ENCODE measurements around the gene FUT7. TPM values are rescaled to one million over a fixed set of nuclear protein-coding genes. Genes with fewer than 3 reads are reported as not detected.

Gene FUT7
- total RNA-seq, 2 donors from 2014 or later: 1.4 to 1.6 TPM

DNA sequence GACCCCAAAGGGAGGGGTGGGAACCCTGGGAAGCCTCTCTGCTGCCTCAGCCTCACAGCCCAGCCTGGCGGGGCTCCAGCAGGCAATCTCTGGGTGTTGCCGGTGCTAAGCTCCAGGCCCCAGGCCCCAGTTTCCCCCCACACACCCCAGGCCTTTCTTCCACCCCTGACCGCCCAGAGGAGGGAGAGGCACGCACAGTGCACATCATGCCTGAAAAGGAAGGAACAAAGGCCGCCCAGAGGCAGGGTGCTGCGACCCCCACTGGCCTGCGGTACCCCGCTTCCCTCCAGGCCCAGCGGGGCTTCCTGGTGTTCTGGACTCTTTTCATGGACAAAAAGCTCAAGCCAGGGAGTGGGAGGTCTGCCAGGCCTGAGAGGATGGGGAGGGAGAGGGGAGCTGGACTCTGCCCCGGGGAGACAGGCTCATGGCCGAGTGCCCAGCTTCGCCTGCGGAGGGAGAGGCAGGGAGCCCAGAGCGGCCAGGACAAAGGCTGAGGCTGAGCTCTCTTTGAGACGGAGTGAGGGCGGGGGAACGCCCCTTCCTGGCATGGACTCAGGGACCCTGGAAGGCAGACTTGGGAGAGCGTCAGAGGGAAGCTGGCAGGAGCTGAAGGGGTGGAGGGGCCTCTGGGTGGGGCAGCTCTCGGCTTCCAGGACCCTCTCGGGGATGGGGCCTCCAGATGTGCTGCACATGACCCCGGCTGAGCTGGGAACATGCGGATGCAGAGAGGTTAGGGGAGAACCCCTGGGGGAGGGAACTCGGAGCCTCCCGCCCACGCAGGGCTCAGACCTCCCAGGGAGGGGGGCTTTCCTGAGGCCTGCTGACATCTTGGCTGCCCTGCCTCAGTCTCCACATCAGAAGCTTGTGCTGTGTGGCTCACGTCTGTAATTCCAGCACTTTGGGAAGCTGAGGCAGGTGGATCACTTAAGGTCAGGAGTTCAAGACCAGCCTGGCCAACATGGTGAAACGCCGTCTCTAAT is 23.8 kb upstream of the FUT7 start:
- DNase-seq (ENCODE audit: low spot score in 2 of 2) (no peak), ATAC-seq (no peak)
- no peaks in the 10 kb centered on the region for H3K36me3 Mint-ChIP-seq
- H3K27ac Mint-ChIP-seq: no peak overlapping the region
- H3K9me3 Mint-ChIP-seq: no peaks in the 10 kb centered on the region

DNA sequence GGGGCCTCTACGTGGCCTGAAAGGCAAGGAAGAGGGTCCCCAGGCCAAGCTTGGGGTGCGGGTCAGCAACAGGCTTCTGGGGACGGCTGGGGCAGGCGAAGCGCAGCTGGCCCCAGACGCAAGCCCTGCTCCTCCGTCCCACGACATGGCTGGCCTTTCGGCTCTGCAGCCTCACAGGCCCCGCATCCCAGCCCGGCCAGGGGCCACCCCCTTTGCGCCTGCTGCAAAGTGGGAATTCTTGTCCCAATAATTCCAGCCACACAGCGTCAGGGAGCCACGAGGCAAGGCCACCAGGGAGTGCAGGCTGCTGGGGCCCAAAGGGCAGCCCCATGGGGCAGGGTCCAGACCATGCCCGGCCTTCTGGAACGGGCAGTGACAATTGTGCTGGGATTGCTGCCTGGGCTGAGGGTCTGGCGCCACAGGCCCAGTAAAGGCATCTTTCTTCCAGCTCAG is 23.1 kb upstream of the FUT7 start:
- Mint-ChIP-seq H3K36me3 (no peaks in the 10 kb centered on the region), H3K9me3 (no peaks in the 10 kb centered on the region), H3K27ac (no peak overlapping the region)
- DNase-seq (ENCODE audit: low spot score in 2 of 2): no peak
- no peak for ATAC-seq

DNA sequence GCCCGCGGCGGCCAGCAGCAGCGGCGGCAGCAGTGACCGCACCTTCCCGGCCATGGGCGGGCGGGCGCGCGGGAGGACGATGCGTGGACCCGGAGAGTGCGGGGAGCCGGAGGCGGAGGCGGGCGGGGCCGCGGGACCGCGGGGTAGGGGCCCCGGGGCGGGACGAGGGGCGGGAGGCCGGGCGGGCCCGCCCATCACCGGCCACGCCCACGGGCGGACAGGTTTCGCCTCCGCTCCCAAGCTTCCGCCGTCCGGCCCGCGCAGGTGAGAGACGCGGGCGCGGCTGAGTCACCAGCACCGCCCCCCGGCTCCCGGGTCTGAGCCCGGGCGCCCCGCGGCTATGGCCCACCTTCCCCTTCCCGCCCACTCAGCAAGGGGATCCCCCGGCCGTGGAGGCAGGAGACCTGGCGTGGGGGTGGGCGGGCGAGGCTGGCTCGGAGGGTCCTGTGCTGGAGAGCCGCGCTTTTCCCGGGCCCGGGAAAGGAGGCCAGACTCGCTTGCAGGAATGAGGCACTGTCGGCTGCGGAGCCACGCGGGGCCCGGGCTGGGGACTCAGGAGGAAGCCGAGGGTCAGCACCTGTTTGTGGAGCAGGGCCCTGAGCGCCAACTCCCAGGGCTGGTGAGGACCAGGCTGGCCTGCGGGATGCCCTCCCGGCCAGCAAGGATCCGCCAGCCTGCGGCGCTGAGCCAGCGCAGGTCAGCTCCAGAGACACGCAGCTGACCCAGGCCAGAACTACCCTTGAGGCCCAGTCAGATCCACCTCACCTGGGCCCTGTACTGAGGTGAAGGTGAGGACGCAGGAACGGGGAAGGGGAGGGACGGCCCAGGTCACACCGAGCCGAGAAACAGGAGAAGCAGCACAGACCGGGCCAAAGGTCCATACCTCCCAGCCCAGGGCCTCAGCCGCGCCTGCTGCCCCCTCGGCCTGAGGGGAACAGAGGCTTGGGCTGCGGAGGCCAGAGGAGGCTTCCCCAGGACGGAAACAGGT is 22.4 kb upstream of the FUT7 start, which contains the start of gene ENTPD2:
Gene ENTPD2 (minus strand): TSS at position 118 of the 988 bp plus-strand sequence. CDS start 64 bp downstream, at position 54.
- ATAC-seq (peak; percentile 66 to 71), DNase-seq (ENCODE audit: low spot score in 2 of 2) (no peak)
- Mint-ChIP-seq H3K27ac (no peak within 1 kb of the TSS), H3K36me3 (no peaks in the 10 kb centered on the region), H3K9me3 (no peaks in the 10 kb centered on the region)

DNA sequence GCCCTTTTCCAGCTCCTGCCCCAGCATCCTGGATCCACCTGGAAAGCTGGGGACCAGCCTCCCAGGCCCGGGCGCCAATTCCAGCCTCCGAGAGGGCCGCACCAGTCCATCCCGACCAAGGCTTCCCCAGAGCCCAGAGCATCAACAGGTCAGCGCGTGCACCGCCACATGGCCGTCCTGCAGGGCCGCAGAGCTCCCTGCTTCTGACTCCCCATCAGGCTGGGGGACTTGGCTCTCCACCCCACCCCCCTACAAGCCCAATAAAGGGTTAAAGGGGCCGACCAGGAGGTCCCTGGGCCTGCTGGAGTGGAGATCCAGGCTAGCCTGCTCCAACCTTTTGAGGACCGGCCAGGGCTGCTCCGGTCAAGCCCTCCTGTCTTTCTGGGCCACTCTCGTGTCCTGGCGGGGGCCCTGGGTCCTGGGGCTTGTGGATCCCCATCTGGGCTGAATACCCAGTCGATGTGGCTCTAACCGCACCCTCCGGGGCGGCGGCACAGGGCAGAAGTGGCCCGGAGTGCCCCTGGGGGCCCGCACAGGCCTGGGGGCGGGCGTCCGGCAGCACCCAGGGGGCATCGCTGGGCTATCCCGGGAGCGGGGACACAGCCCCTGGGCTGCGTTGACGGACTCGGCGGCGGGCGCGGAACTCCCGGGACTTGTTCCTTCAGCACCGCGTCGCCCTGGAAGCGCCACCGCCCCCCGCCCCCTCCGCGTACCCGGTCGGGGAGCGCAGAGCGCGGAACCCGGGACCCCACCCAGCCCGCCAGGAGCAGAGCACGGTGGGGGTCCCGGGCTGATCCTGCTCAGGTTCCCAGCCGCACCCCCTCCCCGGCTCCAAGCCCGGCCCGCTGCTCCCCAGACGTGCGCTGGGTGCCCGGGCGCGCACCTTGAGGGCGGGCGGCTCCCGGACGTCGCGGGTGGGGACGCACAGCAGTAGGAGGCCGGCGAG is 21.4 kb upstream of the FUT7 start:
- H3K36me3 Mint-ChIP-seq: no peaks in the 10 kb centered on the region
- no peak overlapping the region for H3K27ac Mint-ChIP-seq
- H3K9me3 Mint-ChIP-seq: no peaks in the 10 kb centered on the region
- DNase-seq (ENCODE audit: low spot score in 2 of 2): no peak
- no peak for ATAC-seq

DNA sequence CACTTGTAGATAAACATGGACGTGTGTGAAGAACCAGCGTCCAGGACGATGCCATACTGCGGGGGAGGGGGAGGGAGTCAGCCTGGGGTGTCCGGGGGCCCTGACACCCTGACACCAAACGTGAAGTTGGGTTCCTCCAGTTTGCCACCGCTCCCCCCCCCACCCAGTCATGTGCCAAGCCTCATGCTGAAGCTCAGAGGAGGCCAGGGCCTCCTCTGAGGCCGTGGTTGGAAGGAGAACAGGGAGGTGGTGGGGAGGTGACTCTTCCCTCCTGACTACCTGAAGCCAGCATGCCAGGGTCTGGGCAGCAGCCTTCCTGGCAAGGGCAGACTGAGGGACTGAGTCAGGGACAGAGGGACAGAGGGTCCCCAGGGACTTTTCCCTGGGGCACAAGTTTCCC is 20.4 kb upstream of the FUT7 start:
- H3K27ac Mint-ChIP-seq: no peak overlapping the region
- H3K36me3 Mint-ChIP-seq: no peaks in the 10 kb centered on the region
- DNase-seq (ENCODE audit: low spot score in 2 of 2) (no peak), ATAC-seq (no peak)
- H3K9me3 Mint-ChIP-seq: no peaks in the 10 kb centered on the region

DNA sequence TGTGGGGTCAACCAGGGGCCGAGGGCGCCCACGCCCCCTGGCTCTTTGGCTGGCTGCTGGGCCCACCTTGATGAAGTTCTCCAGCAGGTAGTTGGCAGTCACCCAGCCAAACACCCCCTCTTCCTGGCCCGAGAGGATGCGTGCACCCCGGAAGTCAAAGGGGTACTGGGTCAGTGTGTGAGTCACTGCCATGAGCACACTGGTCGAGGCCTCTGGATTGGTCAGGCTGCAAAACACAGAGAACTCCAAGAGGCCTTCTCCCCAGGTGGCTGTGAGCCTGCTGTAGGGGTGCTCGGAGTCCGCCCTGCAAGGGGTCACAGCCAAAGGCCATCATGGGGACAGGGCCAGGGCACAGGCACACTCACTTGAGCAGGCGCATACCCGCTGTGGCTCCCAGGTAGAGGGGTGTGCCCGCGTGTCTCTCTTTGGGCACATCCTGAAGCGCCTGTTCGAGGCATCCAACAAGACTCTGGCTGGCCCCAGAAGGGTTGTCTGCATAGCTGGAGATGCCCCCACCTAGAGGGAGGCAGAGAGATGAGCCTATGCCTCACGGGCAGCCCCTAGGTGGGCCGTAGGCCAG is 19.3 kb upstream of the FUT7 start:
- no peak for ATAC-seq
- Mint-ChIP-seq H3K27ac (no peak overlapping the region), H3K9me3 (no peaks in the 10 kb centered on the region), H3K36me3 (no peaks in the 10 kb centered on the region)
- DNase-seq (ENCODE audit: low spot score in 2 of 2): no peak

DNA sequence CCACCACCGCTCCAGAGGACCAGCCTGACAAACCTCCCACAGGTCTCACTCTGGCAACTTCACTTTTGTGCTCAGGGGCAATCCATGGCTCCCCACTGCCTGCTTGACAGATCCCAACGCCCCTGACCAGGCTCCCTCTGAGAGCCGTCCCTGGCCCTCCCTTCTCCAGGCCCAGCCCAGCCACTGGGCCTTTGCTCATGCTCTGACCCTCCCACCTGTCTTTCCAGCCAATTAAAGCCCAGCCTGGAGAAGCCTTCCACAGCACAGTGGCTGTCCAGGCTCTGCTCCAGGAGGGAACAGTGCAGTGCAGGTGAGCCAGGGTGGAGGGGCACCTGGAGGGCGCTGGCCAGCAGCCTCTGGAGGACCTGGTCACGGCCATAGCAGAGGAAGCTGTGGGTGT is 18.7 kb upstream of the FUT7 start:
- no peak overlapping the region for H3K27ac Mint-ChIP-seq
- H3K9me3 Mint-ChIP-seq: no peaks in the 10 kb centered on the region
- H3K36me3 Mint-ChIP-seq: no peaks in the 10 kb centered on the region
- DNase-seq (ENCODE audit: low spot score in 2 of 2) (no peak), ATAC-seq (no peak)

DNA sequence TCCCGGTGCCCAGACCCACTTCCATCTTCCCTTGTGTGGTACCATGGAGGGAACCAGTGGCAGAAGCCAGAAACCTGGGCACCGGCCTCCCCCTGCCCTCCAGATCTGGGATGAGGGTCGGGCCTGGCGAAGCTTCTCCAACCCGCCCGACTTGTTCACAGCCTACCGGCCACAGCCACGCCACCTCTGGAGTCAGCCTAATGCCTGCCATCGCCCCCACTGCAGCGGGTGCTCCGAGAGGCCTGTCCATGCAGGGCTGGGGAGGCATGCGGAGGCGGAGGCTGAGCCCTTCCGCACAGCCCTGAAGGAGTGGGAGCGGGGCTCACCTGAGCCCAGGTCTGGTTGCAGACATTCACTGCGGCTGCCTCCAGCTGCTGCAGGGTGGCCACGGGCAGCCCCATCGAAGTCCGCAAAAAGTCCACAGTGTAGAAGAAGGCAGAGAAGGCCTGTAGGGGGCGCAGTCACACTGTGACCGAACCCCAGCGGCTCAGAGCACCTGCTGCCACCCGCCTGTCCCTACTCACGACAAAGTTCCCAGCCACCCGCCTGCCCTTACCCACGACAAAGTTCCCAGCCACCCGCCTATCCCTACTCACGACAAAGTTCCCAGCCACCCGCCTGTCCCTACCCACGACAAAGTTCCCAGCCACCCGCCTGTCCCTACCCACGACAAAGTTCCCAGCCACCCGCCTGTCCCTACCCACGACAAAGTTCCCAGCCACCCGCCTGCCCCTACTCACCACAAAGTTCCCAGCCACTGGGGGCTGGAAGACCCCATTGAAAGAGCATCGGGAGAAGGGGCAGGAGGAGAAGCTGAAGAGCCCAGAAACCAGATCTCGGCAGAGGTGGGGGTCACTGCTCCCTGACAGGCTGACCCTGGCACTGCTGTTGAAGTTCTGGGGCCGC is 17.9 kb upstream of the FUT7 start:
- peak in 1 of 2 donors; percentile 82 for DNase-seq (ENCODE audit: low spot score in 2 of 2)
- no peaks in the 10 kb centered on the region for H3K36me3 Mint-ChIP-seq

DNA sequence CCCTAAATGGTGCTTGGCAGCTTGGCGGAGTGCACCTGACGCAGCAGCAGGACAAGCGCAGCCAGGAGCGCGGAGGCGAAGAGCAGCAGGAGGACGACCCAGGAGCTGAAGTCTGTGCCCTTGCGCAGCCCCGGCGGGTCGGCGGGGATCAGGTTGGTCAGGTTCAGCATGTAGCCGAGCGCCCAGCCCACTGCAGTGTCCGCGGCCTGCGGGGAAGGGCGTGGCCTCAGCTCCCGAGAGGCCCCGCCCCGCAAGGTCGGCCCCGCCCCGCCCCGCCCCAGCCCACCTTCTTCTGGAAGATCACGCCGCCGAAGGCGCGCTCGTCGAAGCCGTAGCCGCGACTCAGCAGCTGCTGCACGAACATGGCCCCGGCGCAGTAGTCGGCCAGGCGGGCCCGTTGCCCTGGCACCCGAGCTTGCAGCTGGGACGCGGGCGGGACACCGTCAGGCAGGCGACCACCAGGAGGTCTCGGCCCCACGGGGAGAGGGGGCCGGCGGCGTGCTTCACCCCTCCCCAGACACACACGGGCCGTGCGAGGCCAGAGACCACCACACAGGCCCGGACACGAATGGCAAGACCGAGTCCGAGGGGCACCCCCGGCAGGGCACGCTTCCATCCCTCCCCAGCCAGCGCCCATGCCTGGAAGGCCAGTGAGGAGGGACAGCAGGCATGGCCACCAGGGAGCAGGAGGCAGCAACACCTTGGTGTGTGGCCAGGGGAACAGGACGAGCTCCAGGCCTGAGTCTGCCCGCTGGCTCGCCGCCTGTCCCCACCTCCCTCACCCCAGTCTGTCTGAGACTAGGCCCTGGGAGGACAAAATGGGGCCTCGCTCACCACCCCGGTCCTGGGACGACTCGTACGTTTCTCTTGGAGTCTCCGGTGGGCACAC is 17.0 kb upstream of the FUT7 start:
- no peak for ATAC-seq
- Mint-ChIP-seq H3K9me3 (no peaks in the 10 kb centered on the region), H3K27ac (no peak overlapping the region), H3K36me3 (no peaks in the 10 kb centered on the region)
- DNase-seq (ENCODE audit: low spot score in 2 of 2): no peak

More for the DNA sequence above, 17.9 kb upstream of the FUT7 start:
- peak; percentile 46 to 56 for ATAC-seq
- Mint-ChIP-seq H3K9me3 (no peaks in the 10 kb centered on the region), H3K27ac (no peak overlapping the region)

DNA sequence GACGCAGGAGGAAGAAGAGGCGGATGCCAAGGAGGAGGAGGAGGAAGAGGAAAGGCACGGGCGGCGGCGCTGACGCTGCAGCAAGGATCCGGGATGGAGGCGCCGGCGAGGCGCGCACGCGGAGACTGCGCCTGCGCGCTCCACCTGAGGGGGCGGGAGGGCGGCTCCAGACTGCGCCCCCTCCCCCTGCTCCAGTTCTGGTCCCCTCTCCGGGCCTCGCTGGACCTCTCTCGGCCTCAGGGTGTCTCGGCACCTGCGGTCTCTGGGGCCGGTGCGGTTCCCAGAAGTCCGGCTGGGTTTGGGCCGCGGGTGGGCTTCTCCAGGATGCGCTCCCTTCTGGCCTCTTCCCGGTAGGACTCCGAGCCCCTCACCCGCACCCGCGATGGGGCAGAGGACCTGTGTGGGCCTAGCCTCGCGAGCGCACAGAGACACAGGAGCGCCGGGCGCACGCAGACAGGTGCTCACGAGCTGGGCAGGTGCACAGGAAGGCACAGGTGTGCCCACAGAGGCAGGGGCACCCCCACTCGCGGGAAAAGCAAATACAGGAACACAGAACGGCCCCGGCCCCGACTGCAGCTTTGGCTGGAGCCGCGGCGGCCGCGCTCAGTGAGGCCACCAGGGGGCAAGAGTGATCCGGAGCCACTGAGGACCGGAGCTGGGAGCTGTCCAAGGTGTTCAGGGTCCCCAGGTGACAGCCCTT is 14.3 kb upstream of the FUT7 start, which contains the start of gene NPDC1:
Gene NPDC1 (minus strand): TSS at position 90 of the 700 bp plus-strand sequence. CDS start 188 bp downstream, outside the sequence.
- Mint-ChIP-seq H3K36me3 (no peaks in the 10 kb centered on the region), H3K9me3 (no peaks in the 10 kb centered on the region), H3K27ac (no peak within 1 kb of the TSS)
- ATAC-seq (peak; percentile 75 to 77), DNase-seq (ENCODE audit: low spot score in 2 of 2) (peak; percentile 77 to 91)

DNA sequence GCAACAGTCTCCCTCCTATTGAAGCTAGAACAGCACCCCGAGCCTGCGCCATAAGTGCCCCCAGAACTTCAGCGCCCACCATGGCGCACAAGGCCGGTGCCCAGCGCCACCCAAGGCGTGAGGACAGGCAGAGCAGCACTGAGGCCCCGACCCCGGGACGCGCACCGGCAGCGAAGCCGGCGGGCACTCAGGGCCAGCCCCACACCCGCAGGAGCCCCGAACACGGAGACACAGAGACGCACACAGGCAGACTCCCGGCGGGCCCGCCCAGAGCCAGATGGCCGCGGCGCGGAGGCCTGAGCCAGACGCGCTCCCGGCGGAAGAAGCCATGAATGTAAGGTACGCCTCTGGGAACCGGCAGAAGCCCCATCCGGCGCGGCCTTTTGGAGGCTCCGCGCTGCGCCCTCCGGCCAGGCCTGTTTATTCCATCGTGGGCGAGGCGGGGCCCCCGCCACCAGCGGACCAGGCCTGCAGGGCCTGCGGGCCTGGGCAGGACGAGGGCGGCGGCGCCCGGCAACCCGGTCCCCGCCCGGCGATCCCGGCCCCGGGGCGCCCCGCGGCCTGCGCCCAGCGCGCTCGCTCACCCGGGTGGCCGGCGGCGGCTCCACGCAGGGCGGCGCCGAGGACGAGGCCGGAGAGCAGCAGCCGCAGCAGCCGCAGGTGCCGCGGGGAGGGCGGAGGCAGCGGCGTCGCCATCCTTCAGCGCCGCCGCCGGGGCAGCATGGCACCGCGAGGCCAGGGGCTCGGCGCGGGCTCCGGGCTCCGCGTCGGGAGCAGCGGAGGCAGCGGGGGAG is 13.6 kb upstream of the FUT7 start:
- Mint-ChIP-seq H3K36me3 (no peaks in the 10 kb centered on the region), H3K9me3 (no peaks in the 10 kb centered on the region), H3K27ac (no peak overlapping the region)
- DNase-seq (ENCODE audit: low spot score in 2 of 2) (no peak), ATAC-seq (peak; percentile 31 to 34)

DNA sequence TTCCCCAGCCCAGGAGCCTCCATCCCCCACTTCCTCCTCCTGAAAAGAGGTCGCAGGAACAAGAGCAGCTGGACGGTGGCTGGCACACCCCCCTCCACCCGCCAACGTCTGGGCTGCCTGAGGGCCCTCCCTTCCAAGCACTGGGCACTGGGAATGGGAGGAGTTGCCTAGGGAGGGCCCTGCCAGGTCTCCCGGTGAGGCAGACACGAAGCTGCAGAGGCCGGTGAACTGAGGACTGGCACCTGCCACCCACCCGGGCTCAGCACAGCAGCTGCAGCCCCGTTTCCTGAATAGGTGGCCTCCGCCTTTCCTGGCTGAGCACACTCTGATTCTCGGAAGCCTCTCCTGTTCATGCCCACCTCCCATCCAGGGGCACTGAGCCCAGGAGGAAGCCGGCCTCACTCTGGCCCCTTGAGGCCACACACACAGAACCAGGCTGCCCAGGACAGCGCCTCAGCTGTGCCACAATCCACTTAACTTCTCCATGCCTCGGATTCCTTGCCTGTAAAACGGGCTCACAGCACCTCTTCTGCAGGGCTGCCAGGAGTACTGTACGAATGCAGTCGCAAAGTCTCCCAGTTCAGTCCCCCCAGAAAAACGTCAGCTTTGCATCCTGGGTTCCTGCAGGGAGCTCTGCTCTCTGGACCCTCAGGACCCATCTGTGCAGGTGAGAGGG is 12.8 kb upstream of the FUT7 start:
- ATAC-seq: no peak
- no peak overlapping the region for H3K27ac Mint-ChIP-seq
- H3K9me3 Mint-ChIP-seq: no peaks in the 10 kb centered on the region
- DNase-seq (ENCODE audit: low spot score in 2 of 2): no peak
- H3K36me3 Mint-ChIP-seq: no peaks in the 10 kb centered on the region
